Testis (tissue), 2 donors: ENCODE results near the gene RER1.

Experiments used
- CTCF ChIP-seq, 3 experiments: fragments of 450-650 bp in 2 of 3; fragments of 200-600 bp in 1 of 3; sonication (generic) in 1 of 3; IDR thresholded peaks; one replicate each; pipeline ENCODE4 v1.5.1; 2016 to 2019; ENCODE audit warnings: antibody characterized with exemption in 3 of 3, mild to moderate bottlenecking in 2 of 3, moderate library complexity in 1 of 3
- POLR2A ChIP-seq: fragments of 450-650 bp; IDR thresholded peaks from one replicate; pipeline ENCODE4 v1.6.1; 2017; ENCODE audit warnings: antibody characterized with exemption, mild to moderate bottlenecking, moderate library complexity

- no peak for TF ChIP-seq CTCF (IDR thresholded peaks at IDR 0.05)
- TF ChIP-seq POLR2A: no peak
Measured at GRCh38 chr1:2353551-2354438, 37.8 kb upstream of the RER1 start.
